ENCODE results near the gene HES1.

GRCh38 chr3:194090716-194091115 lies 45.2 kb upstream of the HES1 start:
- TF ChIP-seq SP1 (IDR thresholded peaks at IDR 0.05) (no peak), REST (IDR thresholded peaks at IDR 0.05) (no peak), CTCF (IDR thresholded peaks at IDR 0.05; ENCODE audit: low read depth, low read length, missing input control) (no peak), TAF1 (conservative IDR thresholded peaks at IDR 0.05) (no peak), GABPA (IDR thresholded peaks at IDR 0.05 in 1 of 2, conservative IDR thresholded peaks at IDR 0.05 in 1 of 2) (no peak), ATF3 (IDR thresholded peaks at IDR 0.05) (no peak), EGR1 (IDR thresholded peaks at IDR 0.05; ENCODE audit: low read depth in 2 of 2) (no peak), MAX (IDR thresholded peaks at IDR 0.05) (no peak), YY1 (IDR thresholded peaks at IDR 0.05) (no peak), JUND (IDR thresholded peaks at IDR 0.05) (no peak)
